Body of pancreas (tissue), 4 donors: ENCODE measurements around the gene MBD6.

Source experiments
- CTCF ChIP-seq, 7 experiments: fragments of 450-650 bp in 4 of 7; fragments of 200-600 bp in 3 of 7; sonication (generic) in 3 of 7; IDR thresholded peaks; one replicate each; pipeline ENCODE4 v1.5.1; 2016 to 2019; ENCODE audit warnings: antibody characterized with exemption in 7 of 7
- POLR2A ChIP-seq, 3 donors: fragments of 450-650 bp; IDR thresholded peaks; one replicate each; pipeline ENCODE4 v1.6.1; 2016; ENCODE audit warnings: antibody characterized with exemption in 3 of 3, mild to moderate bottlenecking in 2 of 3

GRCh38 chr12:57476993-57477709, 45.5 kb upstream of the MBD6 start:
- no peak for TF ChIP-seq POLR2A (IDR thresholded peaks at IDR 0.05)
- no peak for TF ChIP-seq CTCF (IDR thresholded peaks at IDR 0.05)
